ENCODE results near the gene BRD1.
"Not testable (repeated sequence)": the region's sequence is repeated elsewhere in the genome, so short reads cannot be mapped to it uniquely, and the experiment has no call there.

Gene BRD1

GRCh38 chr22:49767355-49768062 is 60.2 kb downstream of the BRD1 start:
- DNase-seq = peak; percentile 19 to 58

- no peak for DNase-seq
Observed at GRCh38 chr22:49765951-49766350, 61.7 kb downstream of the BRD1 start.

GRCh38 chr22:49765091-49765771 is 62.4 kb downstream of the BRD1 start:
- no peak for DNase-seq

DNA sequence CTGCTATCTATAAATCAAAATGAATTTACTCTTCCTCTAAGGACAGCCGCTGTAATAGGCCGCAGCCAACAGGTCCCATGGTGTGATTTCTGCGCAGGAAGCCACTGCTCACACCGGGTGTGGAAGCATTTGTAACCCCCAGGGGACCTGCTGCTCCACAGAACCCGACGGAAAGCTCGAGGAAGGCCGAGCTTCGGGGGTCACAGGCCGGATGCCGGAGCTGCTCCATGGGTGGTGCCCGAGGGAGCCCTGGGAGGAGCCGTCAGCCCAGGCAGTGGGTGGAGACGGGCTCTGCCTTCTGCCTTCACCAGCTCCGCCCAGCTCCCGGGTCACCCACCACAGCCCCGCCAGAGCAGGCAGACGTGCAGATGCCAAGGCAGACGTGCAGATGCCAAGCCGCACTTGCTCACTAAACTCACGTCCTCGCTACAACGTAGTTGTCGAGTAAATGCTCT is 63.5 kb downstream of the BRD1 start:
- DNase-seq = no peak

DNA sequence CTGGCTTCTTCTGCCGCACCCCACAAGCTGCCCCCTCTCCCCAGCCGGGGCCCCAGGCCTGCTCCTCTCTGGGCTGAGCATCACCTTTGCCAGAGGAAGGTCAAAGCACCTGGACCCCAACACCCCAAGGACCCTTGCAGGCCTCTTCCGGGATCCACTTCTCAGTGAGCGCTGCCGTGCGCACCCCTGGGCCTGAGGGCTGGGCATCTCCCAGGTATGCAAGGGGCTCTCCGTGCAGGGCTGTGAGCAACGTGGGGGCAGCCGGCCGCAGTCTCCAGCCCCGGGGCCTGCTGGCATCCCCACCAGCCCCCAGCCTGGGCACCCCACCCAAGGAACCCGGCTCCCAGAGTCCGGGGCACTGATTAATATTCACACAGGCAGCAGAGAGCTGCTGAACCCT is 64.0 kb downstream of the BRD1 start:
- no peak for DNase-seq

GRCh38 chr22:49763138-49763537 is 64.5 kb downstream of the BRD1 start:
- no peak for DNase-seq

GRCh38 chr22:49762571-49762970 is 65.1 kb downstream of the BRD1 start:
- not testable (repeated sequence) for DNase-seq

- no peak for DNase-seq
Observed at GRCh38 chr22:49761836-49762235, 65.8 kb downstream of the BRD1 start.

- DNase-seq = no peak
Observed at GRCh38 chr22:49760630-49761571, 66.8 kb downstream of the BRD1 start.

DNA sequence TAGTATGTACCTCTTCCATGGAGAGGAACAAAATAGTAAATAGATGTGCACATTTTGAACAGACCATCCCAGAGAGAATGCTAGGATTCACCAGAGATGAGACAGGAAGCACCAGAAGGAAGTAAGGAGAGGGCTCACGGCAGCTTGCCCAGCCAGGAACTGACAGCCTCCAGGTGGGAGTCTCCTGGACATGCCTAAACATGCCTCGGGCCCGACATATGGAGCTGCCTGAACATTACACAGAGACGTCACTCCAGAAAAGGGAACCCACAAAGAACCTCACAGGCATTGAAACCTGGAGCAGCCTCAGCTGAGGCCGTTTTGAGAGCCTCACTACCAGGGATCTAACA is 67.4 kb downstream of the BRD1 start:
- DNase-seq = no peak

DNA sequence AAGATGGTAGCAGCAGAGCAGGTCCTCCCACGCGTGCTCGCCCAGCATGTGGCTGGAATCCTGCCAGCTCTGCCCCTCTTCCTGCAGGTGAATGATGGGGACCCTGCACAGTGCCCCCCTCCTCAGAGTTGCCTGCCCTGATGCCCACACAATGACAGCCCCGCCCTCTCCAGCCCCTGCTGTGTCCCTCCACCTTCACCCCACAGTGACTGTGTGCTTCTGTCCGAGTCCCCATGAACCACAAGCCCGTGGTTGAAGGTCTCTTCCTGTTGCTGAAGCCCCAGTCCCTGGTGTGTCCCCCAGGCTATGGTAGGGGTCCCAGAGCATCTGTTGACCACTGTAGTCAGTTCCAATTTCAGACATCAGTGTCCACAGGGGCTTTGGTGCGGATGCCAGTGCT is 71.0 kb downstream of the BRD1 start:
- no peak for DNase-seq

GRCh38 chr22:49756201-49756600 is 71.5 kb downstream of the BRD1 start:
- DNase-seq = no peak

- DNase-seq = no peak
Observed at GRCh38 chr22:49755631-49756001, 72.1 kb downstream of the BRD1 start.

- DNase-seq = no peak
Observed at GRCh38 chr22:49754696-49755630, 72.7 kb downstream of the BRD1 start.

- DNase-seq = peak; percentile 22 to 33
Observed at GRCh38 chr22:49753961-49754695, 73.5 kb downstream of the BRD1 start.

- no peak for DNase-seq
Observed at GRCh38 chr22:49753276-49753890, 74.3 kb downstream of the BRD1 start.

DNA sequence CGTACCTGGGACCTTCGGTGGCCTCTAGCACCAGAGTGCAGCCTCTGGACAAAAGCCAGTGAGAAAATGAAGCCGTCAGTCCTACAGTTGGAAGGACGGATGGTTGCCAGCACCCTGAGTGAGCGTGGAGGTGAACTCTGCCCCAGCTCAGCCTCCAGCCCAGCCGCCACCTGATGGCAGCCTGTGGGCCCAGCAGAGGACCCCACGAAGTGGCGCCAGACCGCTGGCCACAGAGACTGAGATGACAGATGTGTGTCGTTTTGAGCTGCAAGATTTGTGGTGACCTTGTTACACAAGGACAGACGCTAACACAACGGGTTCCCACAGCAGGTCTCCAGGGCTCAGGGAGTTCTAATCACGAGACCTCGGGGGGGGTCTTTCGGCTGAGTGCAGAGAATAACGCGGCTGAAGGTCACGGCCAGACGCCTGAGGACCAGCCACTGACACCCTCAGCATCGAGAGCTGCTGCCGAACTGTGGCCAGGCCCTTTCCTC is 75.0 kb downstream of the BRD1 start:
- no peak for DNase-seq

DNA sequence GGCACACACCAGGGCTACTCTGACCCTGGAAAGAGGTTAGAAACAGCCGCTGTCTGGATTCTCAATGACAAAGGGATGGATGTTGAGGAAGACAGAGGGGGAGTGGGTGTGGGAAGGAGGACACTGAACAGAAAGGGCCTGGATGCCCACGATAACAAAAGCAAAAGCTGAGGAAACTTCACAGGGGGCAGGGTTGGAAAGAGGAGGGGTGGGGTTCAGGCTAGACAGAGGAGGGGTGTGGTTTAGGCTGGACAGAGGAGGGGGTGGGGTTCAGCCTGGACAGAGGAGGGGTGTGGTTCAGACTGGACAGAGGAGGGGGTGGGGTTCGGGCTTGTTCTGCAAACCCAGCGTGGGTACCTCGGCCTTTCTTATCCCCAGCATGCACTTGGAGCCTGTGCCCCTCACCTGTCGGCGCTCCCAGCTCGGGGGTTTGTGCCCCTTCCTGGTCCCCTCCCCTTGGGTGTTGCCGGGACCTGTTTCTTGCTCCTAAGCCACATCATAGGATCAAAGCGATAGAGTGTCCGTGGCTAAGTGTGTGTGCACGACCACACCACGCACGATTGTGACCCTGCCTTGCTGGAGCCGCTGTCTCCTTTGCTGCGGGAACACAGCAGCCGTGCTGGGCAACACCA is 75.6 kb downstream of the BRD1 start:
- no peak for DNase-seq

GRCh38 chr22:49751318-49751965 is 76.2 kb downstream of the BRD1 start:
- DNase-seq = no peak

Data from SHP77 (cell line).